PC-3 (cell line): Measurements from ENCODE around the gene RPL5. TPM values are rescaled to one million over a fixed set of nuclear protein-coding genes. Genes with fewer than 3 reads are reported as not detected.
A peak's percentile ranks its signal among the peaks of the same experiment; 100 is the strongest.

Source experiments
- ATAC-seq: fragments of 200-7000 bp; cut with Tn5 transposase; 2 replicates; pipeline ENCODE4 v1.9.1; 2020; ENCODE audit warnings: mild to moderate bottlenecking, moderate library complexity
- BruUV-seq: library from RNA; stranded (reverse); fragments of 400-500 nt; replicated peaks from 2 replicates; lab custom pipeline; 2021; lab: Mats Ljungman, UMichigan
- CTCF ChIA-PET: fragments of 300-600 bp; sonication (Branson Sonifier 250); formaldehyde crosslinking; loops from one replicate; lab custom pipeline; 2022; ENCODE audit warnings: antibody characterized with exemption; lab: Charles Lee
- POLR2A ChIA-PET: fragments of 300-600 bp; sonication (Branson Sonifier 250); formaldehyde crosslinking; loops from one replicate; lab custom pipeline; 2022; ENCODE audit warnings: antibody characterized with exemption; ENCODE audit not compliant: unreplicated experiment; lab: Charles Lee
- DNase-seq: peaks from one replicate; pipeline ENCODE4 v3.0.0-alpha.2; 2015
- H2AFZ ChIP-seq: fragments of 300-600 bp; sonication (generic); 2 replicates; pipeline ENCODE4 v1.6.0; 2016; ENCODE audit warnings: antibody characterized with exemption, low read length
- H3F3A ChIP-seq: fragments of 300-600 bp; sonication (generic); one replicate; pipeline ENCODE4 v1.6.0; 2017; ENCODE audit warnings: antibody characterized with exemption, low read length, control low read depth, mild to moderate bottlenecking; ENCODE audit not compliant: unreplicated experiment
- H3K27ac ChIP-seq: fragments of 300-600 bp; sonication (generic); 2 replicates; pipeline ENCODE4 v1.5.1; 2016; ENCODE audit warnings: mild to moderate bottlenecking, low read length
- H3K27me3 ChIP-seq: fragments of 300-600 bp; sonication (generic); 2 replicates; pipeline ENCODE4 v1.6.1; 2016; ENCODE audit warnings: low read length, mixed read lengths
- H3K36me3 ChIP-seq: fragments of 300-600 bp; sonication (generic); 2 replicates; pipeline ENCODE4 v1.6.1; 2016; ENCODE audit warnings: low read depth, mixed run types, low read length, mixed read lengths
- H3K4me1 ChIP-seq: fragments of 300-600 bp; sonication (generic); 2 replicates; pipeline ENCODE4 v1.5.1; 2016; ENCODE audit warnings: low read length; ENCODE audit not compliant: insufficient read depth
- H3K4me2 ChIP-seq: fragments of 300-600 bp; sonication (generic); 2 replicates; pipeline ENCODE4 v1.6.0; 2016; ENCODE audit warnings: low read length
- H3K4me3 ChIP-seq: fragments of 300-600 bp; sonication (generic); 2 replicates; pipeline ENCODE4 v1.5.1; 2016; ENCODE audit warnings: mild to moderate bottlenecking, low read length, mixed read lengths
- H3K79me2 ChIP-seq: fragments of 300-600 bp; sonication (generic); 2 replicates; pipeline ENCODE4 v1.6.1; 2017; ENCODE audit warnings: low read length, mixed read lengths
- H3K9ac ChIP-seq: fragments of 300-600 bp; sonication (generic); 2 replicates; pipeline ENCODE4 v1.6.0; 2016; ENCODE audit warnings: mild to moderate bottlenecking, low read length
- H3K9me2 ChIP-seq: fragments of 300-600 bp; sonication (generic); replicated peaks from 2 replicates; pipeline ENCODE4 v1.6.1; 2016; ENCODE audit warnings: mixed run types, low read length, mixed read lengths
- H3K9me3 ChIP-seq: fragments of 300-600 bp; sonication (generic); 2 replicates; pipeline ENCODE4 v1.6.1; 2016; ENCODE audit warnings: low read length, mixed read lengths
- H4K20me1 ChIP-seq: fragments of 300-600 bp; sonication (generic); 2 replicates; pipeline ENCODE4 v1.6.1; 2016; ENCODE audit warnings: low read length, mixed read lengths
- EZH2 ChIP-seq: fragments of 300-600 bp; sonication (generic); IDR thresholded peaks from one replicate; pipeline ENCODE4 v1.6.1; 2017; ENCODE audit warnings: antibody characterized with exemption, mild to moderate bottlenecking, low read length; ENCODE audit not compliant: unreplicated experiment
- EZH2phosphoT487 ChIP-seq: fragments of 300-600 bp; sonication (generic); IDR thresholded peaks from 2 replicates; pipeline ENCODE4 v1.6.1; 2018; ENCODE audit warnings: mild to moderate bottlenecking, antibody characterized with exemption, low read length, borderline replicate concordance
- intact Hi-C: fragments of 100-400 bp; cut with micrococcal nuclease; formaldehyde crosslinking; loops from 2 replicates; pipeline ENCODE4 v1.9.0; 2023
- total RNA-seq: library from RNA; depleted of rRNA; stranded (reverse); fragments of >200 nt; gene quantifications from 2 replicates; pipeline ENCODE4 v1.2.3, GENCODE V29; 2014
- TF ChIP-seq, protein P1 (sequence below): fragments of 300-600 bp; sonication (generic); conservative IDR thresholded peaks from 2 replicates; pipeline ENCODE4 v1.5.1; 2017; ENCODE audit warnings: antibody characterized with exemption, low read depth, mild to moderate bottlenecking, low read length

The RPL5 gene
- total RNA-seq, 1 experiment from 2014 or later = 1,285 TPM

DNA sequence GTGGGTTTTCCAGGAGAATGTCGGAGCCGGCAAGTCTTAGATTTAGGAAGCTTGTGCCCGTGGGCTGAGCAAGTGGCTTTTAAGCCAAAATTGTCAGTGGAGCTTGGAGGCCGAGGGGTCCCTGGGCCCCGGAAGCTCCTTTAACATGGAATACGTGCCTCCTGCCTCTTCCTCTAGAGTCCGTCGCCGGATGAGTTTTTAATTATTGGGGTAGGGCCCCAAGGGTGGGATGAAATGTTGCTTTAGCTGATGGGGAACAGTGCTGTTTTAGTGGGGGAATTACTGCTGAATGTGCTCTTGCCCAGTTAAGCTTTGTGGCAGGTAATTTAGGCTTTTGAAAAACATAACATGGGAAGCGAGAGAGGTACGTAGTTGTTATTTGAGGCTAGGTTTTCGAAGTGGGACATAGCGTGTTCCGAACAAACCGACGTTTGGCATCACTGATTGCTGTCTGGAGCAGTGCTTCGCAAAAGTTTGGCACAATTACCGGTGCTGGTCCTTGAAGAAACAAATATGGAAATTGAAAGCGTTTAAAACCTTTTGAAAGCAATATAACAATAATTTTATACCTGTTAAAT is 786 bp downstream of the RPL5 start:
- Histone ChIP-seq H2AFZ (peak overlapping the region; percentile 66; the same call in 1 of the 2 replicates), H3F3A (no peaks in the 10 kb centered on the region), H3K9me3 (no peaks in the 10 kb centered on the region), H3K9ac (peak overlapping the region; percentile 99), H3K27ac (peak overlapping the region; percentile 48), H3K36me3 (peaks cover 54% of the 10 kb centered on the region), H3K4me3 (peak overlapping the region; percentile 98), H4K20me1 (peaks cover 54% of the 10 kb centered on the region), H3K4me1 (peaks cover 20% of the 10 kb centered on the region), H3K79me2 (peaks cover 59% of the 10 kb centered on the region), H3K4me2 (peak overlapping the region; percentile 88), H3K27me3 (no peaks in the 10 kb centered on the region), H3K9me2 (no peaks in the 10 kb centered on the region)
- intact Hi-C loops = loop anchor here (5.0 kb wide), 1 partner anchor 85 kb away; no protein-coding TSS in a partner anchor
- DNase-seq = no peak
- ATAC-seq = no peak
- TF ChIP-seq, protein P1, sequence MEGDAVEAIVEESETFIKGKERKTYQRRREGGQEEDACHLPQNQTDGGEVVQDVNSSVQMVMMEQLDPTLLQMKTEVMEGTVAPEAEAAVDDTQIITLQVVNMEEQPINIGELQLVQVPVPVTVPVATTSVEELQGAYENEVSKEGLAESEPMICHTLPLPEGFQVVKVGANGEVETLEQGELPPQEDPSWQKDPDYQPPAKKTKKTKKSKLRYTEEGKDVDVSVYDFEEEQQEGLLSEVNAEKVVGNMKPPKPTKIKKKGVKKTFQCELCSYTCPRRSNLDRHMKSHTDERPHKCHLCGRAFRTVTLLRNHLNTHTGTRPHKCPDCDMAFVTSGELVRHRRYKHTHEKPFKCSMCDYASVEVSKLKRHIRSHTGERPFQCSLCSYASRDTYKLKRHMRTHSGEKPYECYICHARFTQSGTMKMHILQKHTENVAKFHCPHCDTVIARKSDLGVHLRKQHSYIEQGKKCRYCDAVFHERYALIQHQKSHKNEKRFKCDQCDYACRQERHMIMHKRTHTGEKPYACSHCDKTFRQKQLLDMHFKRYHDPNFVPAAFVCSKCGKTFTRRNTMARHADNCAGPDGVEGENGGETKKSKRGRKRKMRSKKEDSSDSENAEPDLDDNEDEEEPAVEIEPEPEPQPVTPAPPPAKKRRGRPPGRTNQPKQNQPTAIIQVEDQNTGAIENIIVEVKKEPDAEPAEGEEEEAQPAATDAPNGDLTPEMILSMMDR = no peak
- TF ChIP-seq EZH2phosphoT487 = no peak
- TF ChIP-seq EZH2 = no peak
- ChIA-PET POLR2A (no interaction called here), CTCF (interaction anchor here (1.6 kb wide), 1 partner anchor 49 kb away, joined by 7 read pairs; no protein-coding TSS in a partner anchor)
- no TSS peak for BruUV-seq

DNA sequence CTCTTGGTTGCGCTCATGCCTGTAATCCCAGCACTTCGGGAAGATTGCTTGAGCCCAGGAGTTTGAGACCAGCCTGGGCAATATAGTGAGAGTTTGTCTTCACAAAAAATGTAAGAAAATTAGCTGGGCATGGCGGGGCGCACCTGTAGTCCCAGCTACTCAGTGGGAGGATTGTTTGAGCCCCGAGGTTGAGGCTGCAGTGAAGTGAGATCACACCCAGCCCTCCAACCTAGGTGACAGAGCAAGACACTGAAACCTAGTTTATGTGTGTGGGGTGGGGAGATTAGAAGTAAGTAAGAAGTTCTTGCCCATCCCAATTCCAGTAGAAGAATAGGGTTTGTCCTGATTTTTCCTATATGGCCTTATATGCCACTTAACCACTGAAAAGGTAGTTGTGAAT is 2.0 kb downstream of the RPL5 start:
- H4K20me1 ChIP-seq = peaks cover 66% of the 10 kb centered on the region
- peak overlapping the region; percentile 88 for H3K4me2 ChIP-seq
- H3K4me3 ChIP-seq = peak overlapping the region; percentile 98
- no peak for DNase-seq
- no peaks in the 10 kb centered on the region for H3F3A ChIP-seq
- ChIA-PET POLR2A (no interaction called here), CTCF (no interaction called here)
- H3K27me3 ChIP-seq = no peaks in the 10 kb centered on the region
- peaks cover 20% of the 10 kb centered on the region for H3K4me1 ChIP-seq
- peaks cover 66% of the 10 kb centered on the region for H3K36me3 ChIP-seq
- intact Hi-C loops = loop anchor here (5.0 kb wide), 1 partner anchor 87 kb away; no protein-coding TSS in a partner anchor
- H3K9me3 ChIP-seq = no peaks in the 10 kb centered on the region
- H3K79me2 ChIP-seq = peaks cover 71% of the 10 kb centered on the region
- no peak for TF ChIP-seq EZH2phosphoT487
- TF ChIP-seq EZH2 = no peak
- TF ChIP-seq, protein P1 = no peak
- H3K9ac ChIP-seq = peak overlapping the region; percentile 99; the same call in 1 of the 2 replicates
- H3K27ac ChIP-seq = no peak overlapping the region
- ATAC-seq = no peak
- no peaks in the 10 kb centered on the region for H3K9me2 ChIP-seq
- BruUV-seq = no TSS peak
- H2AFZ ChIP-seq = no peak overlapping the region

DNA sequence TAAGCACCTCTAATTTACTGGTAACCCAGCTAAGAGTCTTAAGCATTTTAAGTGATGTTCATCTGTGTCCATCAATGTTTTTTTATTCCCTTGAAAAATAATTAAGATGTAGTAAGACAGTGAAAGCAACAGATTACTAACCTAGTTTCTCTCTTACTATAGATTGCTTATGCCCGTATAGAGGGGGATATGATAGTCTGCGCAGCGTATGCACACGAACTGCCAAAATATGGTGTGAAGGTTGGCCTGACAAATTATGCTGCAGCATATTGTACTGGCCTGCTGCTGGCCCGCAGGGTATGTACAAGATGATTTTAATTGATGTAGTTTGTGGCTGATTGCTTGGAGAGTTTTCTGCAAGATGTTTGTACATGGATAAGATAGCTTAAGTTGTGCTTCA is 2.8 kb downstream of the RPL5 start:
- Histone ChIP-seq H3K9ac (no peak overlapping the region), H3K9me3 (no peaks in the 10 kb centered on the region), H3K79me2 (peaks cover 79% of the 10 kb centered on the region), H3K4me1 (peaks cover 20% of the 10 kb centered on the region), H3K4me2 (peak overlapping the region; percentile 88), H2AFZ (no peak overlapping the region), H3K36me3 (peaks cover 73% of the 10 kb centered on the region), H3F3A (no peaks in the 10 kb centered on the region), H3K27ac (no peak overlapping the region), H3K9me2 (no peaks in the 10 kb centered on the region), H3K27me3 (no peaks in the 10 kb centered on the region), H3K4me3 (peak overlapping the region; percentile 98), H4K20me1 (peaks cover 74% of the 10 kb centered on the region)
- POLR2A ChIA-PET = no interaction called here
- CTCF ChIA-PET = no interaction called here
- no TSS peak for BruUV-seq
- TF ChIP-seq EZH2phosphoT487 = no peak
- no peak for TF ChIP-seq EZH2
- TF ChIP-seq, protein P1 = no peak
- ATAC-seq (no peak), DNase-seq (no peak)
- intact Hi-C loops = loop anchor here (5.0 kb wide), 1 partner anchor 87 kb away; no protein-coding TSS in a partner anchor
